Thyroid gland (tissue), 4 donors: Measurements from ENCODE around the gene PACS2. TPM values are rescaled to one million over a fixed set of nuclear protein-coding genes. Genes with fewer than 3 reads are reported as not detected.
A peak's percentile ranks its signal among the peaks of the same experiment; 100 is the strongest.

ENCODE experiments used
- DNase-seq, 2 donors: peaks; one replicate each; pipeline ENCODE4 v3.0.0-alpha.2; 2019
- H3K27ac ChIP-seq, 3 donors: fragments of 200-600 bp; sonication (generic); 1 replicate in 2 of 3; 2 replicates in 1 of 3; pipeline ENCODE4 v1.5.1; 2016 to 2019; ENCODE audit warnings: mild to moderate bottlenecking in 1 of 3, moderate library complexity in 1 of 3
- H3K27me3 ChIP-seq: fragments of 200-600 bp; sonication (generic); one replicate; pipeline ENCODE4 v1.5.1; 2019
- H3K36me3 ChIP-seq, 2 donors: fragments of 200-600 bp; sonication (generic); one replicate each; pipeline ENCODE4 v1.5.1; 2016 to 2019
- H3K4me1 ChIP-seq, 2 donors: fragments of 200-600 bp; sonication (generic); one replicate each; pipeline ENCODE4 v1.5.1; 2017 to 2019
- H3K4me3 ChIP-seq, 3 donors: fragments of 200-600 bp; sonication (generic); replicated peaks in 1 of 3; 1 replicate in 2 of 3; 2 replicates in 1 of 3; pipeline ENCODE4 v1.5.1; 2016; ENCODE audit warnings: mild to moderate bottlenecking in 1 of 3
- H3K9me3 ChIP-seq: fragments of 200-600 bp; sonication (generic); one replicate; pipeline ENCODE4 v1.5.1; 2017
- CTCF ChIP-seq, 6 experiments: fragments of 200-600 bp in 3 of 6; fragments of 450-650 bp in 3 of 6; sonication (generic) in 3 of 6; IDR thresholded peaks; one replicate each; pipeline ENCODE4 v1.5.1; 2016 to 2019; ENCODE audit warnings: antibody characterized with exemption in 6 of 6, mild to moderate bottlenecking in 2 of 6, inconsistent platforms in 1 of 6, moderate library complexity in 1 of 6
- POLR2A ChIP-seq, 2 donors: fragments of 450-650 bp; IDR thresholded peaks; one replicate each; pipeline ENCODE4 v1.6.1; 2017; ENCODE audit warnings: antibody characterized with exemption in 2 of 2, mild to moderate bottlenecking in 2 of 2, moderate library complexity in 1 of 2
- WGBS, 2 donors: methylation state at CpG; one replicate each; pipeline ENCODE4 v1.1.5; 2017; 5-methylcytosine and 5-hydroxymethylcytosine counted together
- intact Hi-C: fragments of 100-400 bp; cut with DNase I; formaldehyde crosslinking; loops from one replicate; pipeline ENCODE4 v1.15.1; 2023
- total RNA-seq, 4 donors: library from RNA; depleted of rRNA; stranded (reverse); fragments of >200 nt; gene quantifications; one replicate each; pipeline ENCODE4 v1.2.3, GENCODE V29; 2016

PACS2 gene
- total RNA-seq, 4 donors from 2014 or later = 54.6 to 85.2 (median 72.1) TPM

DNA sequence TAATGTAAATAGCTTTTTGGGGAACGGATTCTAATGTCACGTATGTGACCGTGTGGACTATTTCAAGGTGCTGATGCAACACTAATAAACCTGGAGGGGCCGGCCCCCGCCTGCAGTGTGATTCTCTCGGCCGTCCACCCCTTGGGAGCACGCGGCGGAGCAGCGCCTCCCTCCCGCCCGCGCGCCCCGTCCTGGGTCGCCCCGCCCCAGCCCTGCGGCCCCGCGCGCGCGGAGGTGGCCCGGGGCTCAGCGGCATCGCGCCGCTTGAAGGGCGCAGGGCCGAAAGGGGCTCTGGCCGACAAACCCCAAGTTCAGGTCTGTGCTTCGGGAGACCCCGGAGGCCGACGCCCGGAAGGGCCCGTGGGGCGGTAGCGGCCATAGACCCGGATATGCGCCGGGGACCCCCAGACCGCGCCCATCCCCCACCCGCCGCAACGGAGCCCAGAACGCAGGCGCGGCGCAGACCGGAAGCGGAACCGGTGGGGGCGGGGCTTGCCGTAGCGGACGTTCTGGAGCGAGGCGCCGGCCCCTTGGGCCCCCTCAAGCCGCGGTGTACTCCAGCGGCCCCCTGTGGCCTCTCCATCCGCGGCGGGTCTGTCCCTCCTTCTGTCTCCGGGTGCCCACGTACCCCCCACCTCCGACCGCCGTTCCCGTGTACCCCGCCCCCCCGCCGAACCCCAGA, 83.6 kb downstream of the PACS2 start, which contains the start of gene TEX22:
TSS of gene TEX22 (plus strand) at position 495 of the 682 bp plus-strand sequence. CDS start 803 bp downstream, outside the sequence.
- intact Hi-C loops = no loop called here
- H3K9me3 ChIP-seq = no peaks in the 10 kb centered on the region
- peak in 1 of 2 donors; percentile 80 for TF ChIP-seq POLR2A (IDR thresholded peaks at IDR 0.05)
- TF ChIP-seq CTCF (IDR thresholded peaks at IDR 0.05) = peak in 2 of 6 experiments; percentile 8 to 17
- DNase-seq = peak; percentile 86 to 88
- peak within 1 kb of the TSS; percentile 68 to 97 (median 96) for H3K4me3 ChIP-seq
- H3K27me3 ChIP-seq = no peaks in the 10 kb centered on the region
- H3K27ac ChIP-seq = peak within 1 kb of the TSS; percentile 74 to 80 (median 78)
- H3K36me3 ChIP-seq = peaks cover 3 to 4% of the 10 kb centered on the region in 2 donors
- H3K4me1 ChIP-seq = peaks cover 12 to 20% of the 10 kb centered on the region in 2 donors
- WGBS, 2 donors = 7 to 13% methylated on average over 3 to 7 of the region's 77 CpGs

DNA sequence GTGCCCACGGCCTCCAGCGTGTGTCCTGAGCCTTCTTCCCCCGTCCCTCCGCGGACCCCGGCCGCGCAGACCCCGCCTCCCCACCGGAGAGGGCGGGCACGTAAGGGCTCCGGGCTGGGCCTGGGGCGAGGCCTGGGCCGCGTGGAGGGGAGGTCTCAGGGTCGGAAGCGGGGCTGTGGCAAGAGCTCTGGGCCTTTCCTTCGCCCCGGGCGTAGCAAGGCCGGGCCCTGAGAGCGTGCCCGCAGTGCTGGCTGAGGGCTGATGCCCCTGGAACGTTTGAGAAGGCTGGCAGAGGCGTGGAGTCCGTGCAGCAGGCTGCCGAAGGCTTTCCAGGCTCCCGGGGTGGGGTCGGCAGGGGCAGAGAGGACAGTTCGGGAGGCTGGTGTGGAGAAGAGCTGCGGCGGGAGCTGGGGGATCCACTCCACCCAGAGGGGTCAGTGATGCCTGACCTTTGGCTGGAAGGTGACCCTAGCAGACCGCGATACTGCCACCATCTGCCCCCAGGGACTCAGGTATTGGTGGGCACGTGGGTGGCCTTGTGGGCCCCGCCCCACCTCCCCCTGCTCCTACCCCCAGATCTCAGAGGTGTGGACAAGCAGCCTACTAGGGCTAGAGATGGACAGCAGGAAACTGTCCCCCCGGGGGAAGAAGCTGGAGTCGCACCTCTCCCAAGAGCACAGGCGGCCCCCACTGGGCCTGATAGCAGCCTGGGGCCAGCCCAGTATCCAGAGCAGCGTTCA, 84.3 kb downstream of the PACS2 start:
- Histone ChIP-seq H3K36me3 (peaks cover 3 to 4% of the 10 kb centered on the region in 2 donors), H3K4me3 (peak overlapping the region; percentile 68 to 97 (median 96)), H3K4me1 (peaks cover 12 to 20% of the 10 kb centered on the region in 2 donors), H3K9me3 (no peaks in the 10 kb centered on the region), H3K27ac (peak overlapping the region; percentile 74 to 80 (median 78)), H3K27me3 (no peaks in the 10 kb centered on the region)
- intact Hi-C loops = no loop called here
- WGBS, 2 donors = 37 to 41% methylated on average over 15 to 25 of the region's 41 CpGs
- TF ChIP-seq CTCF (IDR thresholded peaks at IDR 0.05) (no peak), POLR2A (IDR thresholded peaks at IDR 0.05) (no peak)
- no peak for DNase-seq

- Histone ChIP-seq H3K4me1 (peaks cover 12 to 20% of the 10 kb centered on the region in 2 donors), H3K9me3 (no peaks in the 10 kb centered on the region), H3K36me3 (peaks cover 3 to 4% of the 10 kb centered on the region in 2 donors), H3K27ac (no peak overlapping the region), H3K27me3 (no peaks in the 10 kb centered on the region), H3K4me3 (peak overlapping the region in 1 of 3 donors; percentile 96)
- no peak for DNase-seq
- intact Hi-C loops = no loop called here
- 88 to 96% methylated on average over 4 to 8 of the region's 8 CpGs for WGBS, 2 donors
- no peak for TF ChIP-seq CTCF (IDR thresholded peaks at IDR 0.05)
- TF ChIP-seq POLR2A (IDR thresholded peaks at IDR 0.05) = no peak
These were observed 84.9 kb downstream of the PACS2 start for GRCh38 chr14:105399466-105399775.

DNA sequence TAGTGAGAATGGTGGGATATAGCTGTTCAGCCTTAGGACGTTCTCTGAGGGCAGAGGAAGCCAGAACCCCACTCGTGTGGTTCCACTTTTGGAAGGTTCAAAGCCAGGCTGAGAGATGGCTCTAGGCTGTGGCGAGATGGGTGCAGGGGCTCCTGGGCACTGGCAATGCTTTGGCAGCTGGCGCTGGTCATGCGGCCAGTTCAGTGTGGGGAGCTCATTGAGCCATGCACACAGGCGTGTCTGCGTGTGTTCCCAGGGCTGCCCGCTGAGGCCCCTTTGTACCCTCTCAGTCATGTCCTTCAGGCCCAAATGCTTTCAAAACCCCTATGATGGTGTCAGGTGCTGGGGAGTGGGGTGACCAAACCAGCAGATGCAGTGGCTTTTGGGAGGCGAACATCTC, 85.5 kb downstream of the PACS2 start:
- no peaks in the 10 kb centered on the region for H3K9me3 ChIP-seq
- intact Hi-C loops = no loop called here
- DNase-seq = no peak
- no peak overlapping the region for H3K4me3 ChIP-seq
- TF ChIP-seq POLR2A (IDR thresholded peaks at IDR 0.05) (no peak), CTCF (IDR thresholded peaks at IDR 0.05) (no peak)
- H3K27ac ChIP-seq = no peak overlapping the region
- 93 to 95% methylated on average over 6 to 8 of the region's 9 CpGs for WGBS, 2 donors
- H3K36me3 ChIP-seq = peaks cover 3 to 4% of the 10 kb centered on the region in 2 donors
- no peaks in the 10 kb centered on the region for H3K27me3 ChIP-seq
- H3K4me1 ChIP-seq = peaks cover 12 to 20% of the 10 kb centered on the region in 2 donors

GRCh38 chr14:105401699-105402098, 87.2 kb downstream of the PACS2 start:
- no peaks in the 10 kb centered on the region for H3K27me3 ChIP-seq
- WGBS, 2 donors = 94 to 95% methylated on average over 9 of the region's 9 CpGs
- peaks cover 3 to 4% of the 10 kb centered on the region in 2 donors for H3K36me3 ChIP-seq
- no peak for DNase-seq
- H3K4me1 ChIP-seq = peaks cover 12 to 20% of the 10 kb centered on the region in 2 donors
- no peak overlapping the region for H3K27ac ChIP-seq
- H3K9me3 ChIP-seq = no peaks in the 10 kb centered on the region
- intact Hi-C loops = no loop called here
- TF ChIP-seq POLR2A (IDR thresholded peaks at IDR 0.05) (no peak), CTCF (IDR thresholded peaks at IDR 0.05) (no peak)
- H3K4me3 ChIP-seq = no peak overlapping the region
